Measurements from ENCODE around the gene ATOH7. TPM values are rescaled to one million over a fixed set of nuclear protein-coding genes. Genes with fewer than 3 reads are reported as not detected.
"Not testable (repeated sequence)": the region's sequence is repeated elsewhere in the genome, so short reads cannot be mapped to it uniquely, and the experiment has no call there.

The ATOH7 gene
- polyA plus RNA-seq, 1 donor from 2014 or later = 2.5 TPM

GRCh38 chr10:68249297-68249696, 17.4 kb upstream of the ATOH7 start:
- H3K36me3 ChIP-seq (ENCODE audit: insufficient read depth, low read length) = no peaks in the 10 kb centered on the region
- H3K4me2 ChIP-seq (ENCODE audit: low read length) = no peak overlapping the region
- no peaks in the 10 kb centered on the region for H3K79me2 ChIP-seq (replicated peaks; ENCODE audit: insufficient read depth, low read length)
- no peaks in the 10 kb centered on the region for H3K9me3 ChIP-seq (ENCODE audit: low read length)
- H3K27ac ChIP-seq (ENCODE audit: low read length) = no peak overlapping the region
- no peaks in the 10 kb centered on the region for H3K9me2 ChIP-seq (ENCODE audit: insufficient read depth, low read length)
- no peaks in the 10 kb centered on the region for H4K20me1 ChIP-seq (ENCODE audit: insufficient read depth)
- H2AFZ ChIP-seq (ENCODE audit: low read depth, low read length) = no peak overlapping the region
- H3K4me3 ChIP-seq (ENCODE audit: low read length) = no peak overlapping the region
- H3K27me3 ChIP-seq (ENCODE audit: insufficient read depth, low read depth, low read length) = no peaks in the 10 kb centered on the region
- no peak for TF ChIP-seq EP300 (conservative IDR thresholded peaks at IDR 0.05; ENCODE audit: poor library complexity, severe bottlenecking)
- no peak for TF ChIP-seq POLR2AphosphoS5 (IDR thresholded peaks at IDR 0.05)
- no peak for TF ChIP-seq CTCF (IDR thresholded peaks at IDR 0.05; ENCODE audit: poor library complexity, severe bottlenecking)
- no peak for TF ChIP-seq EZH2 (IDR thresholded peaks at IDR 0.05; ENCODE audit: borderline replicate concordance, insufficient read depth, low read length, poor library complexity, severe bottlenecking)
- no peak for TF ChIP-seq TAF1 (IDR thresholded peaks at IDR 0.05; ENCODE audit: low read depth)
- TF ChIP-seq SMC3 (conservative IDR thresholded peaks at IDR 0.05; ENCODE audit: poor library complexity) = no peak
- TF ChIP-seq REST (IDR thresholded peaks at IDR 0.05; ENCODE audit: borderline replicate concordance) = no peak
- no peak for TF ChIP-seq RAD21 (conservative IDR thresholded peaks at IDR 0.05)
- no peak for TF ChIP-seq MXI1 (conservative IDR thresholded peaks at IDR 0.05; ENCODE audit: poor library complexity, severe bottlenecking)
- no peaks in the 10 kb centered on the region for H3F3A ChIP-seq (ENCODE audit: insufficient read depth, low read length, poor library complexity, severe bottlenecking)
- H3K9ac ChIP-seq (ENCODE audit: low read length) = no peak overlapping the region

GRCh38 chr10:68247931-68248330, 16.0 kb upstream of the ATOH7 start:
- Histone ChIP-seq H2AFZ (ENCODE audit: low read depth, low read length) (no peak overlapping the region), H3K4me2 (ENCODE audit: low read length) (no peak overlapping the region), H3K9me2 (ENCODE audit: insufficient read depth, low read length) (no peaks in the 10 kb centered on the region), H3K4me3 (ENCODE audit: low read length) (no peak overlapping the region), H3K27ac (ENCODE audit: low read length) (no peak overlapping the region), H3K36me3 (ENCODE audit: insufficient read depth, low read length) (no peaks in the 10 kb centered on the region), H4K20me1 (ENCODE audit: insufficient read depth) (no peaks in the 10 kb centered on the region), H3K27me3 (ENCODE audit: insufficient read depth, low read depth, low read length) (no peaks in the 10 kb centered on the region), H3K79me2 (replicated peaks; ENCODE audit: insufficient read depth, low read length) (no peaks in the 10 kb centered on the region), H3F3A (ENCODE audit: insufficient read depth, low read length, poor library complexity, severe bottlenecking) (no peaks in the 10 kb centered on the region), H3K9me3 (ENCODE audit: low read length) (no peaks in the 10 kb centered on the region), H3K9ac (ENCODE audit: low read length) (no peak overlapping the region)
- TF ChIP-seq REST (IDR thresholded peaks at IDR 0.05; ENCODE audit: borderline replicate concordance) (no peak), EP300 (conservative IDR thresholded peaks at IDR 0.05; ENCODE audit: poor library complexity, severe bottlenecking) (no peak), MXI1 (conservative IDR thresholded peaks at IDR 0.05; ENCODE audit: poor library complexity, severe bottlenecking) (no peak), CTCF (IDR thresholded peaks at IDR 0.05; ENCODE audit: poor library complexity, severe bottlenecking) (no peak), TAF1 (IDR thresholded peaks at IDR 0.05; ENCODE audit: low read depth) (no peak), RAD21 (conservative IDR thresholded peaks at IDR 0.05) (no peak), POLR2AphosphoS5 (IDR thresholded peaks at IDR 0.05) (no peak), SMC3 (conservative IDR thresholded peaks at IDR 0.05; ENCODE audit: poor library complexity) (no peak), EZH2 (IDR thresholded peaks at IDR 0.05; ENCODE audit: borderline replicate concordance, insufficient read depth, low read length, poor library complexity, severe bottlenecking) (no peak)

DNA sequence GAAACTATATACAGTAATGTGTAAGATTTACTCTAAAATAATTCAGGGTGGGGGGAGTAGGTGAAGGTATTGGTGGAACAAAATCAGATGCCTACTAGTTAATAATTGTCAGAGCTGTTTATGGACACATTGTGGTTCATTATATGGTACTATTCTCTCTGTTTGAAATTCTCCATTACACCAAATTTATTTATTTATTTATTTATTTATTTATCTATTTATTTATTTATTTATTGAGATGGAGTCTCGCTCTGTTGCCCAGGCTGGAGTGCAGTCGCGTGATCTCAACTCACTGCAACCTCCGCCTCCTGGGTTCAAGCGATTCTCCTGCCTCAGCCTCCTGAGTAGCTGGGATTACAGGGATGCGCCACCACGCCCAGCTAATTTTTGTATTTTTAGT, 14.5 kb upstream of the ATOH7 start:
- not testable (repeated sequence) for H3K27ac ChIP-seq (ENCODE audit: low read length); H3K4me2 ChIP-seq (ENCODE audit: low read length); H3K79me2 ChIP-seq (replicated peaks; ENCODE audit: insufficient read depth, low read length); H3K27me3 ChIP-seq (ENCODE audit: insufficient read depth, low read depth, low read length); H3K9me3 ChIP-seq (ENCODE audit: low read length); H3K9me2 ChIP-seq (ENCODE audit: insufficient read depth, low read length); H3K4me3 ChIP-seq (ENCODE audit: low read length); H4K20me1 ChIP-seq (ENCODE audit: insufficient read depth); H2AFZ ChIP-seq (ENCODE audit: low read depth, low read length); H3K36me3 ChIP-seq (ENCODE audit: insufficient read depth, low read length); H3F3A ChIP-seq (ENCODE audit: insufficient read depth, low read length, poor library complexity, severe bottlenecking); H3K9ac ChIP-seq (ENCODE audit: low read length)
